CD4-positive, alpha-beta T cell treated with Interleukin-15 for 4 hours (primary cell): Measurements from ENCODE around the gene AKAP8L.
"Not testable (repeated sequence)": the region's sequence is repeated elsewhere in the genome, so short reads cannot be mapped to it uniquely, and the experiment has no call there.

Source experiments
- DNase-seq: peaks from one replicate; pipeline ENCODE4 v3.0.0-alpha.2; 2020; ENCODE audit warnings: low spot score

The AKAP8L gene

DNA sequence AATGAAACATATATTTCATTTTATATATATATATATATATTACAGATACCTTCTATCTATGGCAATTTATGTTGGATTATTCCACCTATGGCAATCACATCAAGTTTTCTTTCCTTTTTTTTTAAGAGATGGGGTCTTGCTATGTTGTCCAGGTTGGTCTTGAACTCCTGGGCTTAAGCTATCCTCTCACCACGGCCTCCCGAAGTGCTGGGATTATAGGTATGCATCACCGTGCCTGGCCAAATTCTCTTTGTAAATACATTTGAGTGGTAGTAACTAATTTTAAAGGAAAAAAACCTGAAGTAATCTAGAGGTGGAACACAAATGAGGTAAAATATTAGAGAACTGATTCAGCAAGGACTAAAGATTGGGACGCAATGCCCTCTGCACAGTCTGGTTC, 64.9 kb downstream of the AKAP8L start:
- no peak for DNase-seq

DNA sequence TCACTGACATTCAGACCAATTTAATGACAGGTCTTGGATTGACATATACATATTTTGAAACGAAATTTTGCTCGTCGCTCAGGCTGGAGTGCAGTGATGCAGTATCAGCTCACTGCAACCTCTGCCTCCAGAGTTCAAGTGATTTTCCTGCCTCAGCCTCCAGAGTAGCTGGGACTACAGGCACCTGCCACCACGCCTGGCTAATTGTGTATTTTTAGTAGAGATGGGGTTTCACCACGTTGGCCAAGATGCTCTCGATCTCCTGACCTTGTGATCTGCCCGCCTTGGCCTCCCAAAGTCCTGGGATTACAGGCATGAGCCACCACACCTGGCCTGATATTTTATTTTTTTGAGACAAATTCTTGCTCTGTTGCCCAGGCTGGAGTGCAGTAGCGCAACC, 66.3 kb downstream of the AKAP8L start:
- DNase-seq, result not testable (repeated sequence)

DNA sequence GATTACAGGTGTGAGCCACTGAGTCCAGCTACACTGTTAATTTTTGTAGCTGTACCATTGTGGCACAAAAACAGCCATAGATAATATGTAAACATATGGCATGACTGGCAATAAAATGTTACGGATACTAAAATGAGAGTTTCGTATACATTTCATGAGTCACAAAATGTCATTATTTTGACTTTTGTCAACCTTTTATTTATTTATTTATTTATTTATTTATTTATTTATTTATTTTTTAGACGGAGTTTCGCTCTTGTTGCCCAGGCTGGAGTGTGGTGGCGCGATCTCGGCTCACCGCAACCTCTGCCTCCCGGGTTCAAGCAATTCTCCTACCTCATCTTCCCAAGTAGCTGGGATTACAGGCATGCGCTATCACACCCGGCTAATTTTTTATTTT, 77.5 kb downstream of the AKAP8L start:
- not testable (repeated sequence) for DNase-seq

DNA sequence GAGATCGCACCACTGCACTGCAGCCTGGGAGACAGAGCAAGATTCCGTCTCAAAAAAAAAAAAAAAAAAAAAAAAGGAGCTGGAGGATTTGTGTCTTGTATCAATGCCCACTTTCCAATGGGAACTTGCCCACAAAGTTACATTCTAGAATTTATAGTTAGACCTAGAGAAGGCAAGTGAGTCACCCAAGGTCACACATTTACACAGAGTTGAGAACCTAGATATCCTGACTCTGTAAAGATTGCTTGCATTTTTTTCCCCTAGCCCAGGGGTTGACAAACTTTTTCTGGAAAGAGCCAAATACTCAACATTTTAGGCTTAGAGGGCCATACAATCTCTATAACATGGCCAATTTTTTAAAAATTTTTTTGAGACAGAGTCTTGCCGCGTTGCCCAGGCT, 78.7 kb downstream of the AKAP8L start:
- DNase-seq, result no peak

DNA sequence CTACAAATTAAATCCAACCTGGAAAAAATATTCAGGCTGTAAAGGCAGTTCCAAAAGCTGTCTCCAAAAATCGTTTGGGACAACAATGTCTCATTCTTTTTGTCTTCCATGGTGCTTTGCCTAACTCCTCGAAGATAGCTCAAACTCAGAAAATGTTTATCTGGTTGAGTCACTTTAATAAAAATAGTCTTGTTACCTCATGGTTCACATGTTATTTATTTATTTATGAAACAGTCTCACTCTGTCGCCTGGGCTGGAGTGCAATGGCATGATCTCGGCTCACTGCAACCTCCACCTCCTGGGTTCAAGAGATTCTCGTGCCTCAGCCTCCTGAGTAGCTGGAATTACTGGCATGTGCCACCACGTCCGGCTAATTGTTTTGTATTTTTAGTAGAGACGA, 81.6 kb downstream of the AKAP8L start:
- DNase-seq, result no peak

DNA sequence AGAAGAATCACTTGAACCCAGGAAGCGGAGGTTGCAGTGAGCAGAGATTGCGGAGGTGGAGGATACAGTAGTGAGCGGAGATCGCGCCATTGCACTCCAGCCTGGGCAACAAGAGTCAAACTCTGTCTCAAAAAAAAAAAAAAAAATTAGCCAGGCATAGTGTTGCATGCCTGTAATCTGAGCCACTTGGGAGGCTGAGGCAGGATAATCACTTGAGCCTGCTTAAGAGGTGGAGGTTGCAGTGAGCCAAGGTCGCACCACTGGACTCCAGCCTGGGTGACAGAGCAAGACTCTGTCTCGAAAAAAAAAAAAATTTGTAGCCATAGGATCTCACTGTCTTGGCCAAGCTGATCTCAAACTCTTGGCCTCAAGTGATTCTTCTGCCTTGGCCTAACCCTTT, 82.8 kb downstream of the AKAP8L start:
- not testable (repeated sequence) for DNase-seq

DNA sequence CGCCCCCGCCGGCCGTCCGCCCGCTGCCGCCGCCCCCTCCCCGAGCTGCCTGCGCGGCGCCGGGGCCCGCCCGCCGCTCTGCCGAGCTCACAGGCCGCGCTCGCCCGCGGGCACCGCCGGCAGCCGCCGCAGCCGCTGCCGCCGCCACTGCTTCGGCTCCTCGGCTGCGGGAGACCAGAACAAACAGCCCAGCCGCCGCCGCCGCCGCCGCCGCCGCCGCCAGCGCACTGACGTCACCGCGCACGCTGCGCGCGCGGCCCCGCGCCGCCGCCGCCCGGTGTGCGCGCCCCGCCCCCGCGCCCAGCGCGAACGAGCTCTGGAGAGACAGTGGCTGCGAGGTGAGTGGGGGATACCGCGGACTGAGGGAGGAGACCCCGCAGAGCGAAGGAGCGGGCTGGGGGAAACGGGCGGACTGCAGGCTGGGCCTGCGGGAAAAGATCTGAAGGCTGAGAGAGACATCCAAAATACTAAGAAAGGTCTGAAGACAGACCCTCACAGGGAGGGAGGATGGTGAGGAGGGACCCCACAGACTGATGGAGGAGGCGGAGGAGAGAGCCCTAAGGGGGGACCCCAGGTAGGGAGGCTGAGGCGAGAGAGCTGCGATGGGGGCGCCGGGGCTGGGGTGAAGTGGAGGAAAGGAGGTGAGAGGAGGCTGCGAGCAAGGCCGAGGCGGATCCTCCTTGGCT, 86.3 kb downstream of the AKAP8L start, which contains the start of gene BRD4:
Gene BRD4 (minus strand): TSS at position 229 of the 686 bp plus-strand sequence. CDS start 59,440 bp downstream, outside the sequence.
- peak; percentile 72 for DNase-seq

DNA sequence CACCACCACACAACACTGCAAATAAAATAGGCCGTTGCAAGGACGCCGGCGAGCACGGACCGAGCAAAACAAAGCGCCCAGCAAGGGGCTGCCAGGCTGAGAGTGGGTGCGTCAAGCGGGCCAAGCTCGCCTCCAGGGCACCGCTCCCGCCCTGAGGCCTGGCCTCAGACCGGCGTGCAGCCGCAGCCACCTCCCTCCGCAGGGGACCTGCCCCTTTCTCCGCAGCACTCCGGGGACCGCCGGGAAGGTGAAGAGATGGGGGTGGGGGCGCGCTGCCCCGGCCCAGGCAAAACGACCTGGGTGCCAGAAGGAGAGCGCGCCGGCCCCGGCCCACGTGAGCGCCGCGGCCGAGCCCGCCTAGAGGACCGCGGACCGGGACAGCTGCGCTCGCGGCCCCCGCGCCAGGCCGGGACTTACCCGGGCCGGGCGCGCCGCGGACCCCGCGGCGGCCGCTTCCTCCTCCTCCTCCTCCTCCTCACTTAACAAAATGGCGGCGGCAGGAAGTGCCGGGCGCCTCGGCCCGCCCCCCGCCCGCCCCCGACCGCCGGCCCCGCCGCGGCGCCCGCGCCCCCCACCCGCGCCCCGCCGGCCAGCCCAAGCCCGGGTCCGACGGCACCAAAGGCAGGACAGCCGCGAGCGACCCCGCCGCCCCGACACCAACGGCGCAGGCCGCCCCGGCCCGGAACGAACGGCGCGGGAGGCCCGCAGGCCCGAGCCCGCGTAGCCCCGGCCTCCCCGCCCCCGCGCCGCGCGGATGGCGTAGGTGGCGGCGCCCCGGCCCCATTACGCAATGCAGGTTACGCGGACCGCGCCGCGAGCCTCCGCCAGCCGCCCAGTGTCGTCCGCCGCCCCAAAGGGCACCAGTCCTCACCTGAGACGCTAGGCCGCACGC, 87.1 kb downstream of the AKAP8L start:
- peak; percentile 45 for DNase-seq

DNA sequence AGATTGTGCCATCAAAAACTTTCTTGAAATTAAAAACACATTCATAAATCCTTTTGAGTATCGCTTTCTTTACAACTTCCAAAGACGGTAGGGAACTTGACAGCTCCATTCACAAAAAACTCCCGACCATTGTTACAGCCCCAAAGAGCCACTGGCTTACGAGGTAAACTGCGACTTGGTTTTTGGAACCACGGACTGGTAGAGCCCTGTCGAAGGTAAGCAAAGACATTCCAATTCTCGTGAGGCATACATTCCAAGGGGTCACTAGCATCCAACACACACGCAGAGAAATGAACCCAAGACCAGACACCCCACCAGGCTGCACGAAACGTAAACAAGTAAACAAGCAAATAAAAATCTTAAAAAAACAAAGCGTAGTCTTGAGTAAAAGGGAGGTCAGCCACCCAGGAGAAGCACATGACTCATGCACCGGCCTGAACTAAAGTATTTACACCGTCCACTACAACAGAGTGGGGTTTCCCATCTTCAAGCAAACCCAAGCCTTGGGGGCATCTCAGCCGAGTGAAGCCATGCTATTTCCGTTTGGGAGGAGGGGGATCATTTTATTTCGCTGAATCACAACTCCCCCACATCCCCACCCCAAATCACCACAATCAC, 87.9 kb downstream of the AKAP8L start:
- peak; percentile 24 for DNase-seq
